H1 (cell line): Measurements from ENCODE around the gene LAMP1. TPM values are rescaled to one million over a fixed set of nuclear protein-coding genes. Genes with fewer than 3 reads are reported as not detected.

Experiments used
- KDM5A ChIP-seq: fragments of 200-600 bp; IDR thresholded peaks from 2 replicates; pipeline ENCODE4 v1.7.1; 2012; ENCODE audit warnings: mild to moderate bottlenecking, low read length, inconsistent platforms, mixed read lengths
- TCF12 ChIP-seq: IDR thresholded peaks from 2 replicates; pipeline ENCODE4 v1.6.1; 2011; ENCODE audit warnings: low read depth, mild to moderate bottlenecking, low read length
- polyA plus RNA-seq, 7 experiments: library from polyadenylated mRNA; depleted of rRNA in 3 of 7; stranded (reverse) in 5 of 7; unstranded in 2 of 7; fragments of >200 nt in 5 of 7; fragments of 200-250 nt in 2 of 7; gene quantifications; 1 replicate in 5 of 7; 2 replicates in 1 of 7; 4 replicates in 1 of 7; pipeline versions ENCODE4 v1.2.1 to v1.2.3, GENCODE V29; 2011 to 2013; ENCODE audit warnings: missing spikeins in 2 of 7, mixed read lengths in 2 of 7
- total RNA-seq: library from RNA; stranded (reverse); fragmentation: NEBNext Ultra II Directional; extraction: Animal tissue kit (Norgen Biotek cat#: 25700); gene quantifications from 2 replicates; pipeline ENCODE4 v1.2.1, GENCODE V29; 2021
- TF ChIP-seq, protein P1 (sequence below): fragments of 300-600 bp; sonication (generic); IDR thresholded peaks from 2 replicates; pipeline ENCODE4 v1.7.1; 2012; ENCODE audit warnings: low read length, moderate library complexity, mild to moderate bottlenecking, inconsistent platforms; ENCODE audit not compliant: insufficient replicate concordance

The LAMP1 gene
- total and polyA plus RNA-seq, 2 of the 8 experiments (the other 6 are each of a cell fraction or from before 2014, with no cell fraction given) = 97.6 to 140 TPM

DNA sequence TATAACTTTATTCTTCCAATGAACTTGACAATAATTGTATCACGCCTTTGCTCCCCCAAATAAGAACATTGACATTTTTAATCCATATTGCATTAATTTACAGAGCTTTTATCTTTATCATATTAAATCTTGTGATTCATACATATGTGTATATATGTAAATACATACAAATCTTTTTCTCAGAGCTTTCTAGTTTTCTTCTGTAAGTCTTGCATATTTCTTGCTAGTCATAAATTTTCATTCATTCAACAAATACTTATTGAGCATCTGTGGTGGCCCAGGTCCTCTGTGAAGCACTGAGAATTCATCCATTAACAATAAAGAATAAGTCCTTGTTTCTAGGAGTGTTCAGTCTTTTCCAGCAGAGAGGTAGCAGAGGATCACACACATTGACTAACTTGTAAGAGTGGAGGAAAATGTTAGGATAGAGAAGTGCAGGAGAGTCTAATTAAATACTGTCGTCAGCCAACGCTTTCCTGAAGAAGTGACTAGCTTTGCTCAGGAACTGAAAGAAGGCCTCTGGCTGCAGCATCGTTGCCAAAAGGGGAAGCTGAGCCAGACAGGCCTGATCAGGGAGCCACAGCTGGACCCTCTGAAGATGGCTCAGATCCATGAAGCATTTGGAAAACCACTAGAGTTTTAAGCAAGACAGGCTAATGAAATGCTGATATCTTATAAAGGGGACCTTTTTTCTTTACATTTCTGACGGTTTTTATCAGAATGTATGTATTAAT, 38.6 kb upstream of the LAMP1 start (continued):
- TF ChIP-seq, protein P1, sequence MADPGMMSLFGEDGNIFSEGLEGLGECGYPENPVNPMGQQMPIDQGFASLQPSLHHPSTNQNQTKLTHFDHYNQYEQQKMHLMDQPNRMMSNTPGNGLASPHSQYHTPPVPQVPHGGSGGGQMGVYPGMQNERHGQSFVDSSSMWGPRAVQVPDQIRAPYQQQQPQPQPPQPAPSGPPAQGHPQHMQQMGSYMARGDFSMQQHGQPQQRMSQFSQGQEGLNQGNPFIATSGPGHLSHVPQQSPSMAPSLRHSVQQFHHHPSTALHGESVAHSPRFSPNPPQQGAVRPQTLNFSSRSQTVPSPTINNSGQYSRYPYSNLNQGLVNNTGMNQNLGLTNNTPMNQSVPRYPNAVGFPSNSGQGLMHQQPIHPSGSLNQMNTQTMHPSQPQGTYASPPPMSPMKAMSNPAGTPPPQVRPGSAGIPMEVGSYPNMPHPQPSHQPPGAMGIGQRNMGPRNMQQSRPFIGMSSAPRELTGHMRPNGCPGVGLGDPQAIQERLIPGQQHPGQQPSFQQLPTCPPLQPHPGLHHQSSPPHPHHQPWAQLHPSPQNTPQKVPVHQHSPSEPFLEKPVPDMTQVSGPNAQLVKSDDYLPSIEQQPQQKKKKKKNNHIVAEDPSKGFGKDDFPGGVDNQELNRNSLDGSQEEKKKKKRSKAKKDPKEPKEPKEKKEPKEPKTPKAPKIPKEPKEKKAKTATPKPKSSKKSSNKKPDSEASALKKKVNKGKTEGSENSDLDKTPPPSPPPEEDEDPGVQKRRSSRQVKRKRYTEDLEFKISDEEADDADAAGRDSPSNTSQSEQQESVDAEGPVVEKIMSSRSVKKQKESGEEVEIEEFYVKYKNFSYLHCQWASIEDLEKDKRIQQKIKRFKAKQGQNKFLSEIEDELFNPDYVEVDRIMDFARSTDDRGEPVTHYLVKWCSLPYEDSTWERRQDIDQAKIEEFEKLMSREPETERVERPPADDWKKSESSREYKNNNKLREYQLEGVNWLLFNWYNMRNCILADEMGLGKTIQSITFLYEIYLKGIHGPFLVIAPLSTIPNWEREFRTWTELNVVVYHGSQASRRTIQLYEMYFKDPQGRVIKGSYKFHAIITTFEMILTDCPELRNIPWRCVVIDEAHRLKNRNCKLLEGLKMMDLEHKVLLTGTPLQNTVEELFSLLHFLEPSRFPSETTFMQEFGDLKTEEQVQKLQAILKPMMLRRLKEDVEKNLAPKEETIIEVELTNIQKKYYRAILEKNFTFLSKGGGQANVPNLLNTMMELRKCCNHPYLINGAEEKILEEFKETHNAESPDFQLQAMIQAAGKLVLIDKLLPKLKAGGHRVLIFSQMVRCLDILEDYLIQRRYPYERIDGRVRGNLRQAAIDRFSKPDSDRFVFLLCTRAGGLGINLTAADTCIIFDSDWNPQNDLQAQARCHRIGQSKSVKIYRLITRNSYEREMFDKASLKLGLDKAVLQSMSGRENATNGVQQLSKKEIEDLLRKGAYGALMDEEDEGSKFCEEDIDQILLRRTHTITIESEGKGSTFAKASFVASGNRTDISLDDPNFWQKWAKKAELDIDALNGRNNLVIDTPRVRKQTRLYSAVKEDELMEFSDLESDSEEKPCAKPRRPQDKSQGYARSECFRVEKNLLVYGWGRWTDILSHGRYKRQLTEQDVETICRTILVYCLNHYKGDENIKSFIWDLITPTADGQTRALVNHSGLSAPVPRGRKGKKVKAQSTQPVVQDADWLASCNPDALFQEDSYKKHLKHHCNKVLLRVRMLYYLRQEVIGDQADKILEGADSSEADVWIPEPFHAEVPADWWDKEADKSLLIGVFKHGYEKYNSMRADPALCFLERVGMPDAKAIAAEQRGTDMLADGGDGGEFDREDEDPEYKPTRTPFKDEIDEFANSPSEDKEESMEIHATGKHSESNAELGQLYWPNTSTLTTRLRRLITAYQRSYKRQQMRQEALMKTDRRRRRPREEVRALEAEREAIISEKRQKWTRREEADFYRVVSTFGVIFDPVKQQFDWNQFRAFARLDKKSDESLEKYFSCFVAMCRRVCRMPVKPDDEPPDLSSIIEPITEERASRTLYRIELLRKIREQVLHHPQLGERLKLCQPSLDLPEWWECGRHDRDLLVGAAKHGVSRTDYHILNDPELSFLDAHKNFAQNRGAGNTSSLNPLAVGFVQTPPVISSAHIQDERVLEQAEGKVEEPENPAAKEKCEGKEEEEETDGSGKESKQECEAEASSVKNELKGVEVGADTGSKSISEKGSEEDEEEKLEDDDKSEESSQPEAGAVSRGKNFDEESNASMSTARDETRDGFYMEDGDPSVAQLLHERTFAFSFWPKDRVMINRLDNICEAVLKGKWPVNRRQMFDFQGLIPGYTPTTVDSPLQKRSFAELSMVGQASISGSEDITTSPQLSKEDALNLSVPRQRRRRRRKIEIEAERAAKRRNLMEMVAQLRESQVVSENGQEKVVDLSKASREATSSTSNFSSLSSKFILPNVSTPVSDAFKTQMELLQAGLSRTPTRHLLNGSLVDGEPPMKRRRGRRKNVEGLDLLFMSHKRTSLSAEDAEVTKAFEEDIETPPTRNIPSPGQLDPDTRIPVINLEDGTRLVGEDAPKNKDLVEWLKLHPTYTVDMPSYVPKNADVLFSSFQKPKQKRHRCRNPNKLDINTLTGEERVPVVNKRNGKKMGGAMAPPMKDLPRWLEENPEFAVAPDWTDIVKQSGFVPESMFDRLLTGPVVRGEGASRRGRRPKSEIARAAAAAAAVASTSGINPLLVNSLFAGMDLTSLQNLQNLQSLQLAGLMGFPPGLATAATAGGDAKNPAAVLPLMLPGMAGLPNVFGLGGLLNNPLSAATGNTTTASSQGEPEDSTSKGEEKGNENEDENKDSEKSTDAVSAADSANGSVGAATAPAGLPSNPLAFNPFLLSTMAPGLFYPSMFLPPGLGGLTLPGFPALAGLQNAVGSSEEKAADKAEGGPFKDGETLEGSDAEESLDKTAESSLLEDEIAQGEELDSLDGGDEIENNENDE = no peak
- TF ChIP-seq KDM5A (no peak), TCF12 (no peak)
- TF ChIP-seq, all 59 proteins: peak for 0
